ENCODE data around the gene CFAP92. TPM values are rescaled to one million over a fixed set of nuclear protein-coding genes. Genes with fewer than 3 reads are reported as not detected.

The CFAP92 gene
- total RNA-seq, 1 experiment from 2014 or later, result 0.18 TPM

GRCh38 chr3:129028866-129029265, 35.0 kb upstream of the CFAP92 start:
- ChIA-PET POLR2A (no interaction called here), CTCF (no interaction called here)
- Histone ChIP-seq H3K27me3 (ENCODE audit: control insufficient read depth, insufficient read depth, low read length) (no peaks in the 10 kb centered on the region), H3K36me3 (ENCODE audit: control insufficient read depth, insufficient read depth, low read length) (no peaks in the 10 kb centered on the region), H3K27ac (ENCODE audit: low read length) (no peak overlapping the region), H3K9me3 (ENCODE audit: control insufficient read depth, insufficient read depth, low read depth, low read length) (no peaks in the 10 kb centered on the region), H3K4me3 (ENCODE audit: low read depth in 2 of 2, low read length in 2 of 2) (no peak overlapping the region), H3K4me1 (ENCODE audit: control insufficient read depth, insufficient read depth, low read length) (peaks cover 14% of the 10 kb centered on the region)
- no TSS peak for BruUV-seq (replicated peaks)
- in situ Hi-C loops (cut with HindIII; ENCODE audit: low pct_unique_long_range_greater_than_20kb, low sequenced_read_pairs), result no loop called here
- no peak for DNase-seq (ENCODE audit: low read depth, low spot score)
- intact Hi-C loops (cut with micrococcal nuclease; ENCODE audit: unreplicated experiment), result loop anchor here (10.0 kb wide), 1 partner anchor 216 kb away; the partner anchor contains the start of gene COPG1
- no peak for ATAC-seq
- TF ChIP-seq CTCF (IDR thresholded peaks at IDR 0.05), result no peak

GRCh38 chr3:129027544-129027880, 33.6 kb upstream of the CFAP92 start:
- no TSS peak for BruUV-seq (replicated peaks)
- H3K27me3 ChIP-seq (ENCODE audit: control insufficient read depth, insufficient read depth, low read length), result no peaks in the 10 kb centered on the region
- peak overlapping the region; percentile 53 to 64 for H3K4me3 ChIP-seq (ENCODE audit: low read depth in 2 of 2, low read length in 2 of 2)
- no peaks in the 10 kb centered on the region for H3K9me3 ChIP-seq (ENCODE audit: control insufficient read depth, insufficient read depth, low read depth, low read length)
- peak overlapping the region; percentile 72 for H3K27ac ChIP-seq (ENCODE audit: low read length)
- peaks cover 14% of the 10 kb centered on the region for H3K4me1 ChIP-seq (ENCODE audit: control insufficient read depth, insufficient read depth, low read length)
- H3K36me3 ChIP-seq (ENCODE audit: control insufficient read depth, insufficient read depth, low read length), result no peaks in the 10 kb centered on the region
- no peak for DNase-seq (ENCODE audit: low read depth, low spot score)
- no peak for ATAC-seq
- TF ChIP-seq POLR2AphosphoS5 (IDR thresholded peaks at IDR 0.05; ENCODE audit: low read depth, low read length), result no peak
- TF ChIP-seq SIN3A (IDR thresholded peaks at IDR 0.05; ENCODE audit: borderline replicate concordance, insufficient read depth, low read depth, low read length), result no peak
- no peak for TF ChIP-seq TCF7L2 (IDR thresholded peaks at IDR 0.05; ENCODE audit: low read depth, low read length)
- TF ChIP-seq REST (IDR thresholded peaks at IDR 0.05; ENCODE audit: insufficient read depth in 1 of 2, low read depth in 2 of 2, low read length in 1 of 2), result no peak
- no peak for TF ChIP-seq CTCF (IDR thresholded peaks at IDR 0.05)
- ChIA-PET CTCF (interaction anchor here (0.6 to 2.9 kb wide), 3 partner anchors 21 to 55 kb away, joined by 3 to 11 read pairs (median 10); no protein-coding TSS in a partner anchor), POLR2A (interaction anchor here (0.6 kb wide), 2 partner anchors 42 to 133 kb away, joined by 4 to 11 read pairs; no protein-coding TSS in a partner anchor)
- intact Hi-C loops (cut with micrococcal nuclease; ENCODE audit: unreplicated experiment), result loop anchor here (10.0 kb wide), 1 partner anchor 217 kb away; the partner anchor contains the start of gene COPG1
- in situ Hi-C loops (cut with HindIII; ENCODE audit: low pct_unique_long_range_greater_than_20kb, low sequenced_read_pairs), result no loop called here

Data from Panc1 (cell line).